ENCODE results near the gene ELOB. TPM values are rescaled to one million over a fixed set of nuclear protein-coding genes. Genes with fewer than 3 reads are reported as not detected.

Gene ELOB
- total RNA-seq, 1 donor from 2014 or later = 237 TPM

DNA sequence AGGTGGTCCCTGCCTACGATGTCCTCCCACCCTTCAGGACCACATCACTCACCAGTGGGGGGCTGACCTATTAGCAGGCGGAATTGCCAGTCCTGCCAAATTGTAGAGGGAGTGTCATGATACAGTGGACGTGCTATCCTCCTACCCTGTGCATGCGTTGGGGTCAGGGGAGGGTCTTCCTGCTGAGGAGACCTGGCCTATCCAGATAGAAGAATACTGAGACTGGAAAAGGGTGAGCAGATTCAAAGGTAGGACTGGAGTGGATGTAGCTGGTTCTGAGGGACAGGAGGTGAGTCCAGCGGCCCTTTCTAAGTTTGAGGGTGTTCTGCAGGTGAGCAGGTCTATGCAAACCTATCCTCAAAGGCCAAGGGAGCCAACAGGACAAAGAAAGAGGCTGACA, 29.2 kb upstream of the ELOB start:
- Mint-ChIP-seq H3K4me1 (ENCODE audit: unreplicated experiment) (no peaks in the 10 kb centered on the region), H3K27me3 (peaks cover 42% of the 10 kb centered on the region), H3K9me3 (no peaks in the 10 kb centered on the region), H3K36me3 (no peaks in the 10 kb centered on the region), H3K27ac (no peak overlapping the region), H3K4me3 (no peak overlapping the region)
- no peak for DNase-seq (ENCODE audit: extremely low spot score, unreplicated experiment)
- TF ChIP-seq, protein P1, sequence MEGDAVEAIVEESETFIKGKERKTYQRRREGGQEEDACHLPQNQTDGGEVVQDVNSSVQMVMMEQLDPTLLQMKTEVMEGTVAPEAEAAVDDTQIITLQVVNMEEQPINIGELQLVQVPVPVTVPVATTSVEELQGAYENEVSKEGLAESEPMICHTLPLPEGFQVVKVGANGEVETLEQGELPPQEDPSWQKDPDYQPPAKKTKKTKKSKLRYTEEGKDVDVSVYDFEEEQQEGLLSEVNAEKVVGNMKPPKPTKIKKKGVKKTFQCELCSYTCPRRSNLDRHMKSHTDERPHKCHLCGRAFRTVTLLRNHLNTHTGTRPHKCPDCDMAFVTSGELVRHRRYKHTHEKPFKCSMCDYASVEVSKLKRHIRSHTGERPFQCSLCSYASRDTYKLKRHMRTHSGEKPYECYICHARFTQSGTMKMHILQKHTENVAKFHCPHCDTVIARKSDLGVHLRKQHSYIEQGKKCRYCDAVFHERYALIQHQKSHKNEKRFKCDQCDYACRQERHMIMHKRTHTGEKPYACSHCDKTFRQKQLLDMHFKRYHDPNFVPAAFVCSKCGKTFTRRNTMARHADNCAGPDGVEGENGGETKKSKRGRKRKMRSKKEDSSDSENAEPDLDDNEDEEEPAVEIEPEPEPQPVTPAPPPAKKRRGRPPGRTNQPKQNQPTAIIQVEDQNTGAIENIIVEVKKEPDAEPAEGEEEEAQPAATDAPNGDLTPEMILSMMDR (conservative IDR thresholded peaks at IDR 0.05) = no peak

- H3K27me3 Mint-ChIP-seq = peaks cover 31% of the 10 kb centered on the region
- H3K36me3 Mint-ChIP-seq = no peaks in the 10 kb centered on the region
- no peaks in the 10 kb centered on the region for H3K9me3 Mint-ChIP-seq
- DNase-seq (ENCODE audit: extremely low spot score, unreplicated experiment) = no peak
- TF ChIP-seq, protein P1 (conservative IDR thresholded peaks at IDR 0.05) = no peak
- H3K4me3 Mint-ChIP-seq = no peak overlapping the region
- H3K27ac Mint-ChIP-seq = no peak overlapping the region
- H3K4me1 Mint-ChIP-seq (ENCODE audit: unreplicated experiment) = no peaks in the 10 kb centered on the region
These were observed 27.6 kb upstream of the ELOB start for GRCh38 chr16:2804728-2805127.

GRCh38 chr16:2803545-2804195, 26.6 kb upstream of the ELOB start:
- Mint-ChIP-seq H3K27me3 (peaks cover 22% of the 10 kb centered on the region), H3K9me3 (no peaks in the 10 kb centered on the region)

DNA sequence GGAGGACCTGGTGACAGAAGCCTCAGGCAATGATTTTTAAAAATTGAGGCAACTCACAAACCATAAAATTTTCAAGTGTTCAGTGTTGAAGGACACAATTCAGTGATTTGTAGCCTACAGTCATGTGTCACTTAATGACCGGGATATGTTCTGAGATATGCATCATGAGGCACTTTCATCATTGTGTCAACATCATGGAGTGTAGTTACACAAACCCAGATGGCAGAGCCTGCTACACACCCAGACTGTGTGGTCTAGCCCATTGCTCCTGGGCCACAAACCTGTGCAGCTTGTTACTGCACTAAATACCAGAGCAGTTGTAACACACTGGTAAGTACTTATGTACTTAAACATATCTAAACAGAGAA, 22.8 kb upstream of the ELOB start:
- no peak overlapping the region for H3K4me3 Mint-ChIP-seq
- H3K9me3 Mint-ChIP-seq = no peaks in the 10 kb centered on the region
- TF ChIP-seq, protein P1 (conservative IDR thresholded peaks at IDR 0.05) = no peak
- peaks cover 16% of the 10 kb centered on the region for H3K27me3 Mint-ChIP-seq
- no peak for DNase-seq (ENCODE audit: extremely low spot score, unreplicated experiment)
- H3K27ac Mint-ChIP-seq = peak overlapping the region; percentile 87
- no peaks in the 10 kb centered on the region for H3K36me3 Mint-ChIP-seq
- H3K4me1 Mint-ChIP-seq (ENCODE audit: unreplicated experiment) = peaks cover 4% of the 10 kb centered on the region

More at GRCh38 chr16:2803545-2804195, 26.6 kb upstream of the ELOB start:
- Mint-ChIP-seq H3K27ac (no peak overlapping the region), H3K4me1 (ENCODE audit: unreplicated experiment) (no peaks in the 10 kb centered on the region), H3K36me3 (no peaks in the 10 kb centered on the region), H3K4me3 (no peak overlapping the region)
- TF ChIP-seq, protein P1 (conservative IDR thresholded peaks at IDR 0.05) = no peak
- DNase-seq (ENCODE audit: extremely low spot score, unreplicated experiment) = no peak

- Mint-ChIP-seq H3K27me3 (peaks cover 21% of the 10 kb centered on the region), H3K36me3 (no peaks in the 10 kb centered on the region), H3K4me3 (no peak overlapping the region), H3K4me1 (ENCODE audit: unreplicated experiment) (peaks cover 8% of the 10 kb centered on the region), H3K9me3 (no peaks in the 10 kb centered on the region), H3K27ac (peak overlapping the region; percentile 87)
- DNase-seq (ENCODE audit: extremely low spot score, unreplicated experiment) = no peak
- TF ChIP-seq, protein P1 (conservative IDR thresholded peaks at IDR 0.05) = no peak
These were observed 22.3 kb upstream of the ELOB start for GRCh38 chr16:2799205-2799858.
